ENCODE data around the gene CREB3. TPM values are rescaled to one million over a fixed set of nuclear protein-coding genes. Genes with fewer than 3 reads are reported as not detected.
A peak's percentile ranks its signal among the peaks of the same experiment; 100 is the strongest.

The CREB3 gene
- polyA plus RNA-seq, 2 of the 4 experiments (the other 2 are of a cell fraction) = 33.3 to 51.3 TPM

GRCh38 chr9:35738186-35738585 is 5.7 kb downstream of the CREB3 start:
- ChIA-PET CTCF (interaction anchor here (0.7 to 19.8 kb wide), 12 partner anchors 8 to 173 kb away, joined by 3 to 243 read pairs (median 6); partner anchors contain the start of genes ARHGEF39, CCDC107, CREB3 and GBA2), POLR2A (interaction anchor here (1.6 kb wide), 1 partner anchor 10 kb away, joined by 5 read pairs; the partner anchor contains the start of genes GBA2 and RGP1)
- Histone ChIP-seq H3K9me3 (no peaks in the 10 kb centered on the region), H3K27ac (no peak overlapping the region), H3K4me3 (no peak overlapping the region), H3K4me2 (no peak overlapping the region), H3K4me1 (peaks cover 16% of the 10 kb centered on the region)
- ATAC-seq (no peak), FAIRE-seq (no peak), DNase-seq (ENCODE audit: low read depth in 1 of 2, low spot score in 1 of 2) (no peak)
- WGBS (ENCODE audit: missing lambda C conversion rate) = 73% methylated on average over 4 of the region's 4 CpGs
- TF ChIP-seq EHMT2 (IDR thresholded peaks at IDR 0.05; ENCODE audit: low read depth) (no peak), POLR2A (IDR thresholded peaks at IDR 0.05; ENCODE audit: low read length) (no peak), NR3C1 (IDR thresholded peaks at IDR 0.05) (no peak), HES2 (IDR thresholded peaks at IDR 0.05) (no peak), SMC3 (IDR thresholded peaks at IDR 0.05) (no peak), KDM5A (IDR thresholded peaks at IDR 0.05) (no peak), REST (IDR thresholded peaks at IDR 0.05) (no peak), RARB (CRISPR knock-in tag; IDR thresholded peaks at IDR 0.05) (no peak), NPAS2 (CRISPR knock-in tag; IDR thresholded peaks at IDR 0.05; ENCODE audit: borderline replicate concordance) (no peak), FOXS1 (CRISPR knock-in tag; IDR thresholded peaks at IDR 0.05) (no peak), USF2 (IDR thresholded peaks at IDR 0.05) (no peak), CBX8 (IDR thresholded peaks at IDR 0.05) (no peak), HOXA7 (CRISPR knock-in tag; IDR thresholded peaks at IDR 0.05) (no peak)

GRCh38 chr9:35738924-35739323 is 6.5 kb downstream of the CREB3 start:
- Histone ChIP-seq H3K4me2 (no peak overlapping the region), H3K4me3 (no peak overlapping the region), H3K27ac (no peak overlapping the region), H3K4me1 (peaks cover 8% of the 10 kb centered on the region), H3K9me3 (no peaks in the 10 kb centered on the region)
- DNase-seq (ENCODE audit: low read depth in 1 of 2, low spot score in 1 of 2) (no peak), ATAC-seq (no peak), FAIRE-seq (no peak)
- TF ChIP-seq POLR2A (IDR thresholded peaks at IDR 0.05; ENCODE audit: low read length) (no peak), FOSL2 (IDR thresholded peaks at IDR 0.05) (no peak), FOSL2 (CRISPR knock-in tag; IDR thresholded peaks at IDR 0.05) (no peak), SREBF2 (IDR thresholded peaks at IDR 0.05) (no peak), ZNF302 (CRISPR knock-in tag; IDR thresholded peaks at IDR 0.05) (no peak), JUN (IDR thresholded peaks at IDR 0.05) (no peak), NFE2L2 (conservative IDR thresholded peaks at IDR 0.05; ENCODE audit: low read length) (no peak), FOXS1 (CRISPR knock-in tag; IDR thresholded peaks at IDR 0.05) (no peak), CBX8 (IDR thresholded peaks at IDR 0.05) (no peak)
- POLR2A ChIA-PET = interaction anchor here (0.6 to 1.1 kb wide), 2 partner anchors 10 to 11 kb away, joined by 3 to 5 read pairs; partner anchors contain the start of genes GBA2 and RGP1
- 88% methylated on average over 7 of the region's 7 CpGs for WGBS (ENCODE audit: missing lambda C conversion rate)
- CTCF ChIA-PET = interaction anchor here (0.6 to 19.8 kb wide), 10 partner anchors 8 to 126 kb away, joined by 3 to 243 read pairs (median 16); partner anchors contain the start of genes ARHGEF39, CCDC107, CREB3 and GBA2

GRCh38 chr9:35740243-35740642 is 7.8 kb downstream of the CREB3 start:
- H3K27ac ChIP-seq = no peak overlapping the region
- FAIRE-seq (no peak), ATAC-seq (no peak), DNase-seq (ENCODE audit: low read depth in 1 of 2, low spot score in 1 of 2) (no peak)
- WGBS (ENCODE audit: missing lambda C conversion rate) = 93% methylated on average over 6 of the region's 6 CpGs
- peaks cover 3% of the 10 kb centered on the region; the same call in 1 of the 3 replicates for H3K4me1 ChIP-seq
- ChIA-PET POLR2A (interaction anchor here (0.7 kb wide), 1 partner anchor 8 kb away, joined by 4 read pairs; no protein-coding TSS in a partner anchor), CTCF (interaction anchor here (1.5 to 13.6 kb wide), 6 partner anchors 6 to 82 kb away, joined by 4 to 116 read pairs (median 42); partner anchors contain the start of genes CCDC107, CREB3, GBA2 and MSMP)
- H3K4me3 ChIP-seq = no peak overlapping the region
- H3K4me2 ChIP-seq = no peak overlapping the region
- TF ChIP-seq RAD21 (conservative IDR thresholded peaks at IDR 0.05 in 1 of 2, IDR thresholded peaks at IDR 0.05 in 1 of 2) = no peak
- 0 out of 5 replicates have a peak, but pooled peaks of 1 of the 2 experiments have one; percentile 21 for TF ChIP-seq JUN (IDR thresholded peaks at IDR 0.05)
- H3K9me3 ChIP-seq = no peaks in the 10 kb centered on the region

Measured in A549 (cell line).